Osteoblast (primary cell): ENCODE measurements around the gene PHLDA2. TPM values are rescaled to one million over a fixed set of nuclear protein-coding genes. Genes with fewer than 3 reads are reported as not detected.

Source experiments
- DNase-seq: peaks from one replicate; pipeline ENCODE4 v3.0.0; 2011; ENCODE audit warnings: low spot score, mixed read lengths; ENCODE audit not compliant: insufficient read length; ENCODE audit errors: missing footprints
- H2AFZ ChIP-seq: 2 replicates; pipeline ENCODE4 v1.6.0; 2011; ENCODE audit warnings: mild to moderate bottlenecking, low read length
- H3K27ac ChIP-seq: 2 replicates; pipeline ENCODE4 v1.5.1; 2011; ENCODE audit warnings: mild to moderate bottlenecking, low read depth, low read length, moderate library complexity
- H3K27me3 ChIP-seq: 2 replicates; pipeline ENCODE4 v1.6.0; 2012; ENCODE audit warnings: mild to moderate bottlenecking, control low read depth, inconsistent platforms, low read length, moderate library complexity; ENCODE audit not compliant: insufficient read depth
- H3K36me3 ChIP-seq: 2 replicates; pipeline ENCODE4 v1.5.1; 2011; ENCODE audit warnings: mild to moderate bottlenecking, low read length, control low read depth, moderate library complexity; ENCODE audit not compliant: insufficient read depth
- H3K4me1 ChIP-seq: 2 replicates; pipeline ENCODE4 v1.5.1; 2011; ENCODE audit warnings: mild to moderate bottlenecking, low read length, control low read depth, moderate library complexity; ENCODE audit not compliant: insufficient read depth
- H3K4me2 ChIP-seq: 2 replicates; pipeline ENCODE4 v1.6.0; 2011; ENCODE audit warnings: mild to moderate bottlenecking, low read length; ENCODE audit not compliant: insufficient read depth
- H3K4me3 ChIP-seq: fragments of 200-600 bp; sonication (generic); 3 replicates; pipeline ENCODE4 v1.5.1; 2012; ENCODE audit warnings: mild to moderate bottlenecking, low read length, inconsistent platforms; ENCODE audit not compliant: insufficient read depth
- H3K79me2 ChIP-seq: 2 replicates; pipeline ENCODE4 v1.6.0; 2012; ENCODE audit warnings: mild to moderate bottlenecking, low read length, control low read depth, inconsistent platforms; ENCODE audit not compliant: insufficient read depth
- H3K9me3 ChIP-seq: 2 replicates; pipeline ENCODE4 v1.5.1; 2011; ENCODE audit warnings: low read depth, low read length, control low read depth
- H4K20me1 ChIP-seq: 2 replicates; pipeline ENCODE4 v1.6.0; 2012; ENCODE audit warnings: mild to moderate bottlenecking, low read length, control low read depth; ENCODE audit not compliant: insufficient read depth
- CTCF ChIP-seq: IDR thresholded peaks from 2 replicates; pipeline ENCODE4 v1.5.1; 2011; ENCODE audit warnings: mild to moderate bottlenecking, low read depth, low read length, moderate library complexity; ENCODE audit errors: extremely low read depth
- total RNA-seq: library from RNA; depleted of rRNA; stranded (reverse); fragments of >200 nt; gene quantifications from 2 replicates; pipeline ENCODE4 v1.2.3, GENCODE V29; 2012

Gene PHLDA2
- total RNA-seq, 1 donor = 2.5 TPM

DNA sequence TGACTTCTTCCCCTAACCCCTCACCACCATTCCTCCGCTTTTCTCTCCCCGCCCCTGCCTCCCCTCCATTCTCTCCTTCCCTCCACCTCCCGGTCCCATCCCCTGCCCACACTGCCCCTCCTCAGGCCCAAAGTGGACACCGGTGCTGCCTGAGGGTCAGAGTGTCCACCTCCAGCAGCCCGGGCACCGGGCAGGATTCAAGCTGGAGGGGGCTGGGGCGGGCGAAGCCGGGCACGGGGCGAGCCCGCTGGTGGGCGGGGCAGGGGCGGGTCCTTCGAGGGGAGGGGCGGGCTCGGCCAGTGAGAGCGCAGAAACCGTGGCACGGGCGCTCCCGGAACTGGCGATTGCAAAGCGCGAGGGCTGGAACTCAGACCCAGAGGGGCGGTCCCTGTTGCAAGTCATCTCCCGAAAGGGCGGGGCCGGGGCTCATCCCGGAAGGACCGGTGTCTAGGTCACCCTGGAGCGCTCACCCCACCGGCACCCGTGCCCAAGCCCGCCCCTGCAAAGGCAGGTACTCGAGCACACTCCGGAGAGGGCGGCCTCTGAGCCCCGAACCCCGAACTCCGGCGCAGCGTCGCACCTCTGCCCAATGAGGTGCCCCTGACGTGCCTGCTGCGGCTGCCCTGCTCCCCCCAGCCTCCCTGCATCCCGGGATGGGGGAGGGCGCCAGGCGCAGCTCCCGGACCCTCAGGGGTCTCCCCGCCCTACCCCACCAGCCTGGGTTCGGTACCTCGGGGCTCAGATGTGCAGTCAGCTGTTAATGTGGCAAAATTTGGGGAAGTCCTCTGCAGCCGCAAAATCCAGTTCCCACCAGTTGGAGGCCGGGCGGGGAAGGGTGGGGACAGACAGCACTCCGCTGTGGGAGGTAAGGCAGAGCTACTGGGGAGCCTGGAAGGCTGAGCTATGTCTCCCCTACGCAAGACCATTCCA, 27.1 kb downstream of the PHLDA2 start:
- peak; percentile 100 for DNase-seq
- H3K79me2 ChIP-seq = no peaks in the 10 kb centered on the region
- TF ChIP-seq CTCF = no peak
- H3K27ac ChIP-seq = peak overlapping the region; percentile 41
- peak overlapping the region; percentile 85 for H2AFZ ChIP-seq
- peaks cover 10% of the 10 kb centered on the region for H3K4me1 ChIP-seq
- no peaks in the 10 kb centered on the region for H3K9me3 ChIP-seq
- no peaks in the 10 kb centered on the region for H4K20me1 ChIP-seq
- H3K4me2 ChIP-seq = peak overlapping the region; percentile 86
- no peaks in the 10 kb centered on the region for H3K27me3 ChIP-seq
- H3K4me3 ChIP-seq = peak overlapping the region; percentile 82
- H3K36me3 ChIP-seq = no peaks in the 10 kb centered on the region

- no peaks in the 10 kb centered on the region for H3K79me2 ChIP-seq
- no peak overlapping the region for H3K27ac ChIP-seq
- DNase-seq = no peak
- H3K36me3 ChIP-seq = no peaks in the 10 kb centered on the region
- peak overlapping the region; percentile 86 for H3K4me2 ChIP-seq
- H3K27me3 ChIP-seq = no peaks in the 10 kb centered on the region
- TF ChIP-seq CTCF = no peak
- H4K20me1 ChIP-seq = no peaks in the 10 kb centered on the region
- H3K9me3 ChIP-seq = no peaks in the 10 kb centered on the region
- H3K4me3 ChIP-seq = peak overlapping the region; percentile 82
- peak overlapping the region; percentile 65 for H2AFZ ChIP-seq
- H3K4me1 ChIP-seq = peaks cover 10% of the 10 kb centered on the region
Measured at GRCh38 chr11:2901196-2901796, 27.9 kb downstream of the PHLDA2 start.

DNA sequence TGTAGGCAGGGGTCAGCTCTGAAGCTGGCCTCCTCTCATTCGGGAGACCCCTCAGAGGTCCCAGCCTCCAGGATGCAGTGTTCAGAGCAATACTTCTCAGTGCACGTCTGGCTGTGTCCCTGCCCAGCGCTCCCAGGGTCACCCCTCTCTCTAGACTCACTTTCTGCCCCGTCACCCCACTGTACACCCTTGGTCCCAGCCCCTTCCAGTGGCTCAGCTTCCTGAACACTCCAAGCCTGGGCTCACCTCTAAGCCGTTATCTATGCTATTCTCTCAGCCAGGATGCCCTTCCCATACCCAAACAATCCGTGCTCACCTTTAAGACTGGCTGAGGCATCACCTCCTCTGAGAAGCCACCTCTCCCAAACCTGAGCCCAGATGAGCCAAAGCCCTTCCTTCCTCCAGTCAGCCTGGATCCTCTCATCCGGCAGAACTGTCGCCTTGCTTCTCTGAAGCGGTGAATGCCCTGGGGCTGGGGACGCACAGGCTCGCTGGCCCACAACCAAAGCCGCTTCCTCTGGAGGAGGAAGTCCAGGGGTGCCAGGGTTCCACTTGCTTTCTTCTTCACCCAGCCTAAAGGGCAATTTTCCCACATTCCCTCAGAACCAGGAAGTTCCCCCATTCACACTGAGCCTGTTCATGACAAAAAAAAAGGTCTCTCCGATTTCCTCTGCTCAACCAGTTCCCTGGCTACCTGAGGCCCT, 30.0 kb downstream of the PHLDA2 start:
- no peak for TF ChIP-seq CTCF
- H4K20me1 ChIP-seq = no peaks in the 10 kb centered on the region
- no peak for DNase-seq
- H3K4me1 ChIP-seq = peaks cover 10% of the 10 kb centered on the region
- no peaks in the 10 kb centered on the region for H3K9me3 ChIP-seq
- H3K4me2 ChIP-seq = no peak overlapping the region
- no peaks in the 10 kb centered on the region for H3K79me2 ChIP-seq
- H3K27ac ChIP-seq = peak overlapping the region; percentile 54
- H3K27me3 ChIP-seq = no peaks in the 10 kb centered on the region
- H2AFZ ChIP-seq = peak overlapping the region; percentile 91
- H3K4me3 ChIP-seq = no peak overlapping the region
- H3K36me3 ChIP-seq = no peaks in the 10 kb centered on the region
